ENCODE data around the gene FLT3LG. TPM values are rescaled to one million over a fixed set of nuclear protein-coding genes. Genes with fewer than 3 reads are reported as not detected.
A peak's percentile ranks its signal among the peaks of the same experiment; 100 is the strongest.

Gene FLT3LG
- total RNA-seq, 1 donor from 2014 or later: 11.3 TPM

- no peaks in the 10 kb centered on the region for H3K9me3 Mint-ChIP-seq (ENCODE audit: unreplicated experiment)
- TF ChIP-seq, protein P1, sequence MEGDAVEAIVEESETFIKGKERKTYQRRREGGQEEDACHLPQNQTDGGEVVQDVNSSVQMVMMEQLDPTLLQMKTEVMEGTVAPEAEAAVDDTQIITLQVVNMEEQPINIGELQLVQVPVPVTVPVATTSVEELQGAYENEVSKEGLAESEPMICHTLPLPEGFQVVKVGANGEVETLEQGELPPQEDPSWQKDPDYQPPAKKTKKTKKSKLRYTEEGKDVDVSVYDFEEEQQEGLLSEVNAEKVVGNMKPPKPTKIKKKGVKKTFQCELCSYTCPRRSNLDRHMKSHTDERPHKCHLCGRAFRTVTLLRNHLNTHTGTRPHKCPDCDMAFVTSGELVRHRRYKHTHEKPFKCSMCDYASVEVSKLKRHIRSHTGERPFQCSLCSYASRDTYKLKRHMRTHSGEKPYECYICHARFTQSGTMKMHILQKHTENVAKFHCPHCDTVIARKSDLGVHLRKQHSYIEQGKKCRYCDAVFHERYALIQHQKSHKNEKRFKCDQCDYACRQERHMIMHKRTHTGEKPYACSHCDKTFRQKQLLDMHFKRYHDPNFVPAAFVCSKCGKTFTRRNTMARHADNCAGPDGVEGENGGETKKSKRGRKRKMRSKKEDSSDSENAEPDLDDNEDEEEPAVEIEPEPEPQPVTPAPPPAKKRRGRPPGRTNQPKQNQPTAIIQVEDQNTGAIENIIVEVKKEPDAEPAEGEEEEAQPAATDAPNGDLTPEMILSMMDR (IDR thresholded peaks at IDR 0.05): no peak
- H3K4me3 Mint-ChIP-seq (ENCODE audit: unreplicated experiment): peak within 1 kb of the TSS; percentile 97
- peaks cover 30% of the 10 kb centered on the region for H3K4me1 Mint-ChIP-seq (ENCODE audit: unreplicated experiment)
- peak within 1 kb of the TSS; percentile 99 for H3K27ac Mint-ChIP-seq (ENCODE audit: unreplicated experiment)
- peaks cover 9% of the 10 kb centered on the region for H3K36me3 Mint-ChIP-seq (ENCODE audit: unreplicated experiment)
- peak; percentile 97 for DNase-seq (ENCODE audit: extremely low spot score, unreplicated experiment)
- no peaks in the 10 kb centered on the region for H3K27me3 Mint-ChIP-seq (ENCODE audit: unreplicated experiment)
These were observed 22.4 kb upstream of the FLT3LG start, which contains the start of gene PIH1D1 for GRCh38 chr19:49451430-49452181. Gene PIH1D1 (minus strand): TSS chr19:49451814. CDS start chr19:49451574, 240 bp downstream.

DNA sequence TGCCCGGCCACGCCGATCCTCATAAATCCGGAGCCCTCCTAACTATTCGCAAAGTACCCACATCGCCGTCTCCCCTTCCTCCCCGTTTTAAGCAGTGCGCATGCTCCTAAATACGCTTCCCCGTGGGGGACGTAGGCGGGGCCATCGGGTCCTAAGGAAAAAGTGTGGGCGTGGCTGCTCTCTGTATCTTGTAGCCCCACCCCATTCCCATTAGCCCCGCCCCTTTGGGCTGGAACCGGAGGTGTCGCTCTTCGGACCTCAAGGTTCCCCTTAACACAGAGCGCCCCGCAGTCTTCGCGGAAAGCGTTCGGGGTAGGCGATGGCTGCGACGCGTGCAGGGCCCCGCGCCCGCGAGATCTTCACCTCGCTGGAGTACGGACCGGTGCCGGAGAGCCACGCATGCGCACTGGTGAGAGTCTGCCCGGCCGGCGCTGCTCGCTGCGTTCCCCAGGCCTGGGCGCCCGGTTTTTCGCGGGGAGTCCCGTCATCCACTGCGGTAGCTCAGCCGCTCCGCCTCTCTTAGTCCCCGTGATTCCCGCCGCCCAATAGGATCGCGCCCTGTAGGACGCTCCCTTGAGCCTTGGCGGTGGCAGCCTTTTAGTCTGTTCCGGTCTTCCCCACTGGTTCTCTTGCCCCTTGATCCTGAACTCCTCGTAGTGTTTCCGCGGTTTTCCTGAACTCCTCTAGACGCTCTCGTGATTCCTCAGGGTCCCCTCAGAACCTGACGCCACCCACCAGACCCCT lies 20.8 kb upstream of the FLT3LG start, which contains the start of gene ALDH16A1:
TSS of gene ALDH16A1 (plus strand) at position 213 of the 744 bp plus-strand sequence. CDS start at position 320, 107 bp downstream.
- peak within 1 kb of the TSS; percentile 97 for H3K4me3 Mint-ChIP-seq (ENCODE audit: unreplicated experiment)
- H3K27ac Mint-ChIP-seq (ENCODE audit: unreplicated experiment): peak within 1 kb of the TSS; percentile 99
- H3K9me3 Mint-ChIP-seq (ENCODE audit: unreplicated experiment): no peaks in the 10 kb centered on the region
- no peaks in the 10 kb centered on the region for H3K27me3 Mint-ChIP-seq (ENCODE audit: unreplicated experiment)
- DNase-seq (ENCODE audit: extremely low spot score, unreplicated experiment): peak; percentile 100
- peaks cover 30% of the 10 kb centered on the region for H3K4me1 Mint-ChIP-seq (ENCODE audit: unreplicated experiment)
- peaks cover 8% of the 10 kb centered on the region for H3K36me3 Mint-ChIP-seq (ENCODE audit: unreplicated experiment)
- TF ChIP-seq, protein P1 (IDR thresholded peaks at IDR 0.05): no peak

DNA sequence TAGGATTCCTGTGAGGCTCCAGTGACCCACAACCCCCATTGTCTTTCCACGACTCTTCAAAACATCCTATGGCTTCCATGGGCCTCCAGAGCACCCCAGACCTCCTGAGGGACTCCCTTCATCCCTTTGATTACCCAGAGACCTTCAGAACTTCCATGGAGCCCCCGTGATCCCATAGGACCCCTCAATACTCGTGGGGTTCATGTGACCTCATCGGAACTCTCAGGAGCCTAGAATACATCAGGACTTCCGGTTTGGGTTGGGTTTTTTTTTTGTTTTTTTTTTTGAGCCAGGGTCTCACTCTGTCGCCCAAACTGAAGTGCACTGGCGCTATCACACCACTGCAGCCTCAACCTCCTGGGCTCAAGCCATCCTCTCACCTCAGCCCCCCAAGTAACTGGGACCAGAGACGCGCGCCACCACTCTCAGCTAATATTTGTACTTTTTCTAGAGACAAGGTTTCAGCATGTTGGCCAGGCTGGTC lies 20.2 kb upstream of the FLT3LG start:
- Mint-ChIP-seq H3K36me3 (ENCODE audit: unreplicated experiment) (peaks cover 5% of the 10 kb centered on the region), H3K9me3 (ENCODE audit: unreplicated experiment) (no peaks in the 10 kb centered on the region), H3K4me3 (ENCODE audit: unreplicated experiment) (peak overlapping the region; percentile 97), H3K27ac (ENCODE audit: unreplicated experiment) (peak overlapping the region; percentile 99), H3K4me1 (ENCODE audit: unreplicated experiment) (peaks cover 29% of the 10 kb centered on the region), H3K27me3 (ENCODE audit: unreplicated experiment) (no peaks in the 10 kb centered on the region)
- DNase-seq (ENCODE audit: extremely low spot score, unreplicated experiment): no peak
- TF ChIP-seq, protein P1 (IDR thresholded peaks at IDR 0.05): no peak

GRCh38 chr19:49455773-49456172 lies 18.2 kb upstream of the FLT3LG start:
- Mint-ChIP-seq H3K4me1 (ENCODE audit: unreplicated experiment) (peaks cover 23% of the 10 kb centered on the region), H3K4me3 (ENCODE audit: unreplicated experiment) (no peak overlapping the region), H3K27me3 (ENCODE audit: unreplicated experiment) (no peaks in the 10 kb centered on the region), H3K36me3 (ENCODE audit: unreplicated experiment) (no peaks in the 10 kb centered on the region), H3K9me3 (ENCODE audit: unreplicated experiment) (no peaks in the 10 kb centered on the region), H3K27ac (ENCODE audit: unreplicated experiment) (peak overlapping the region; percentile 24)
- TF ChIP-seq, protein P1 (IDR thresholded peaks at IDR 0.05): no peak
- no peak for DNase-seq (ENCODE audit: extremely low spot score, unreplicated experiment)

DNA sequence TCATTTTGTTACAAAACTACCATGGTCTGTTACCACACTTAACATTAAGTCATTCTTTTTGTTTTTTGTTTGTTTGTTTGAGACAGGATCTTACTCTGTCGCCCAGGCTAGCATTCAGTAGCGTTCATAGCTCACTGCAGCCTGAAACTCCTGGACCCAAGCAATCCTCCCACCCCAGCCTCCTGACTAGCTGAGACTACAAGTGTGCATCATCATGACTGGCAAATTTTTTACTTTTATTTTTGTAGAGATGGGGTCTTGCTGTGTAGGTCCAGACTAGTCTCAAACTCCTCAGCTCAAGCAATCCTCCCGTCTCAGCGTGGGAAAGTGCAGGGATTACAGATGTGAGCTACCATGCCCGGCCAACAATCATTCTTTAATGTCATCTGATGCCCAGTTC lies 17.7 kb upstream of the FLT3LG start:
- no peak overlapping the region for H3K4me3 Mint-ChIP-seq (ENCODE audit: unreplicated experiment)
- DNase-seq (ENCODE audit: extremely low spot score, unreplicated experiment): no peak

More for the DNA sequence above, 17.7 kb upstream of the FLT3LG start:
- Mint-ChIP-seq H3K9me3 (ENCODE audit: unreplicated experiment) (no peaks in the 10 kb centered on the region), H3K4me1 (ENCODE audit: unreplicated experiment) (peaks cover 20% of the 10 kb centered on the region), H3K27ac (ENCODE audit: unreplicated experiment) (peak overlapping the region; percentile 24), H3K36me3 (ENCODE audit: unreplicated experiment) (no peaks in the 10 kb centered on the region), H3K27me3 (ENCODE audit: unreplicated experiment) (no peaks in the 10 kb centered on the region)
- TF ChIP-seq, protein P1 (IDR thresholded peaks at IDR 0.05): no peak

Measured in osteocyte (in vitro differentiated cells).